ENCODE measurements around the gene MGAT4B.

DNA sequence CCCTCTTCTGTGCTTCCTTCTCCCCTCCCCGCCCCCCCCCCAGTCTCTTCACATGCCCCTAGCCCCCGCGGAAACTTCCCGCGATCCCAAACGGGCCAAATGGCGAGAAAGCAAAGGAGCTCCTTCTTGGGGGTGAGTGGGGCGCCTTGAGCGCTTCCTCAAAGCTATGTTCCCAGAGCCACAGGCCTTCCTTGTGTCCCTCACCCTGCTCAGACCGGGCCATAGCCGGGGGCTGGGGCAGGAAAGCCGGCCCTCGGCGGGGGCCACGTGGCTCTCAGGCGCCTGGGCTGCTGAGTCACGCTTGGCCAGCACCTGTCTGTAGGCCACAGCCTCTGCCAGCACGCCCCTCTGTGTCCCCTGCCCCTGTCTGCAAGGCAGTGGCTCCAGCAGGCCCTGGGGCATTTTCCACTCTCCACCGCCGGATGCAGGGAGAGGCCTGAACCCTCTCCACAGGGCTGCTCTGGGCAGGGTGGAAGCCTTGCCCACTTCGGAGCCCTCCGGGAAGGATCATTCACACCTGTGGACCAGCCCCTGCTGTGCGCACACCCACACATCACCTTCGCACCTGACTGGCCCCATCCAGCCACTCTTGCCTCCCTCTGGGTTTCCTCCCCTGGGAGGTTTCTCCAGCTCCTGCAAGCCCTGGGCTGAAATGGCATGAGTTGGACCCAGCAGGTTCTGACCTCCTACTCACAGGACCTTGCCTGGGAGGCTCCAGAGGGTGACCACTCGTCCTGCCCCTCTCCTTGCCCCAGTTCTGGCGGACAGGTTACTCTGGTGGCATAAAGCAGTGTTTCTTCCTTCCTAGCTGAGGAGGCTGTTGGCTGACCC is 12.8 kb upstream of the MGAT4B start:
- TF ChIP-seq, protein P1, sequence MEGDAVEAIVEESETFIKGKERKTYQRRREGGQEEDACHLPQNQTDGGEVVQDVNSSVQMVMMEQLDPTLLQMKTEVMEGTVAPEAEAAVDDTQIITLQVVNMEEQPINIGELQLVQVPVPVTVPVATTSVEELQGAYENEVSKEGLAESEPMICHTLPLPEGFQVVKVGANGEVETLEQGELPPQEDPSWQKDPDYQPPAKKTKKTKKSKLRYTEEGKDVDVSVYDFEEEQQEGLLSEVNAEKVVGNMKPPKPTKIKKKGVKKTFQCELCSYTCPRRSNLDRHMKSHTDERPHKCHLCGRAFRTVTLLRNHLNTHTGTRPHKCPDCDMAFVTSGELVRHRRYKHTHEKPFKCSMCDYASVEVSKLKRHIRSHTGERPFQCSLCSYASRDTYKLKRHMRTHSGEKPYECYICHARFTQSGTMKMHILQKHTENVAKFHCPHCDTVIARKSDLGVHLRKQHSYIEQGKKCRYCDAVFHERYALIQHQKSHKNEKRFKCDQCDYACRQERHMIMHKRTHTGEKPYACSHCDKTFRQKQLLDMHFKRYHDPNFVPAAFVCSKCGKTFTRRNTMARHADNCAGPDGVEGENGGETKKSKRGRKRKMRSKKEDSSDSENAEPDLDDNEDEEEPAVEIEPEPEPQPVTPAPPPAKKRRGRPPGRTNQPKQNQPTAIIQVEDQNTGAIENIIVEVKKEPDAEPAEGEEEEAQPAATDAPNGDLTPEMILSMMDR (optimal IDR thresholded peaks at IDR 0.05 in 1 of 3, IDR thresholded peaks at IDR 0.05 in 1 of 3, conservative IDR thresholded peaks at IDR 0.05 in 1 of 3; ENCODE audit: extremely low read depth in 1 of 3, insufficient read depth in 2 of 3, low read length in 3 of 3), result no peak
- TF ChIP-seq EZH2 (IDR thresholded peaks at IDR 0.05; ENCODE audit: low read length), result no peak

All from keratinocyte (primary cell).